ENCODE results near the gene HEG1.

GRCh38 chr3:125051205-125051604 is 4.6 kb downstream of the HEG1 start:
- TF ChIP-seq CTCF (IDR thresholded peaks at IDR 0.05) (no peak), POLR2A (IDR thresholded peaks at IDR 0.05) (no peak)
